ENCODE results near the gene EPN1. TPM values are rescaled to one million over a fixed set of nuclear protein-coding genes. Genes with fewer than 3 reads are reported as not detected.
A peak's percentile ranks its signal among the peaks of the same experiment; 100 is the strongest.

EPN1 gene
- total and polyA plus RNA-seq, 9 of the 15 experiments (the other 6 are each of a cell fraction or from before 2014, with no cell fraction given), result 0.08 to 138 (median 12.7) TPM

- H3K9me1 ChIP-seq (ENCODE audit: control insufficient read depth, insufficient read depth, low read length), result peaks cover 6% of the 10 kb centered on the region
- peaks cover 30% of the 10 kb centered on the region for H4K20me1 ChIP-seq (replicated peaks; ENCODE audit: control insufficient read depth, insufficient read depth, low read length)
- H3K9me3 ChIP-seq (replicated peaks; ENCODE audit: control insufficient read depth, insufficient read depth, low read depth, low read length), result no peaks in the 10 kb centered on the region
- peak overlapping the region; percentile 81 to 88; a peak in 3 of 4 replicates for H3K9ac ChIP-seq (ENCODE audit: insufficient read depth in 1 of 2, low read depth in 2 of 2, low read length in 2 of 2)
- no peak for DNase-seq (ENCODE audit: extremely low read depth in 1 of 4, low spot score in 3 of 4)
- peaks cover 78% of the 10 kb centered on the region; the same call in 2 of the 3 replicates for H3K36me3 ChIP-seq (ENCODE audit: control insufficient read depth, insufficient read depth, low read length)
- H3K27me3 ChIP-seq (ENCODE audit: control insufficient read depth in 2 of 2, insufficient read depth in 2 of 2, low read length in 2 of 2), result no peaks in the 10 kb centered on the region
- H3K27ac ChIP-seq (ENCODE audit: extremely low read depth, low read depth, low read length), result 0 out of 3 replicates have a peak overlapping the region, but pooled peaks have one; percentile 54
- WGBS (ENCODE audit: insufficient coverage, low coverage, missing lambda C conversion rate), result 93% methylated on average over 19 of the region's 21 CpGs
- H2AFZ ChIP-seq (ENCODE audit: low read depth, low read length), result no peak overlapping the region
- in situ Hi-C loops (cut with MboI) (no loop called here), intact Hi-C loops (cut with micrococcal nuclease) (no loop called here)
- H3K4me3 ChIP-seq, result no peak overlapping the region
- CTCF ChIA-PET (ENCODE audit: low intra/inter-chr PET ratio), result no interaction called here
- FAIRE-seq, result no peak
- peaks cover 80% of the 10 kb centered on the region for H3K79me2 ChIP-seq (ENCODE audit: control insufficient read depth, insufficient read depth, low read length)
- POLR2A ChIA-PET, result no interaction called here
- TF ChIP-seq IRF2 (CRISPR knock-in tag; IDR thresholded peaks at IDR 0.05), result no peak
- TF ChIP-seq ATF6 (CRISPR knock-in tag; IDR thresholded peaks at IDR 0.05), result no peak
- TF ChIP-seq RBM14 (IDR thresholded peaks at IDR 0.05; ENCODE audit: borderline replicate concordance, insufficient read depth, low read depth, low read length), result no peak
- TF ChIP-seq ZNF449 (CRISPR knock-in tag; IDR thresholded peaks at IDR 0.05), result no peak
- TF ChIP-seq ZC3H4 (CRISPR knock-in tag; IDR thresholded peaks at IDR 0.05; ENCODE audit: borderline replicate concordance), result no peak
- no peak for TF ChIP-seq ZNF324 (CRISPR knock-in tag; IDR thresholded peaks at IDR 0.05)
- TF ChIP-seq ARID3B (CRISPR knock-in tag; IDR thresholded peaks at IDR 0.05; ENCODE audit: borderline replicate concordance), result no peak
- no peak for TF ChIP-seq ZBTB1 (CRISPR knock-in tag; IDR thresholded peaks at IDR 0.05; ENCODE audit: borderline replicate concordance, low read depth)
- no TSS peak for BruUV-seq (replicated peaks)
- peaks cover 30 to 65% of the 10 kb centered on the region in 2 experiments for H3K4me1 ChIP-seq (replicated peaks in 1 of 2; ENCODE audit: control insufficient read depth in 2 of 2, insufficient read depth in 2 of 2, low read length in 2 of 2)
- no peak for ATAC-seq
- H3K4me2 ChIP-seq (ENCODE audit: insufficient read depth, low read length), result peak overlapping the region; percentile 89; the same call in 1 of the 2 replicates
Measured at GRCh38 chr19:55678121-55678671, 3.2 kb downstream of the EPN1 start.
